ENCODE data around the gene MAPK11. TPM values are rescaled to one million over a fixed set of nuclear protein-coding genes. Genes with fewer than 3 reads are reported as not detected.
A peak's percentile ranks its signal among the peaks of the same experiment; 100 is the strongest.

The MAPK11 gene
- total RNA-seq, 1 experiment from 2014 or later: 5.5 TPM

DNA sequence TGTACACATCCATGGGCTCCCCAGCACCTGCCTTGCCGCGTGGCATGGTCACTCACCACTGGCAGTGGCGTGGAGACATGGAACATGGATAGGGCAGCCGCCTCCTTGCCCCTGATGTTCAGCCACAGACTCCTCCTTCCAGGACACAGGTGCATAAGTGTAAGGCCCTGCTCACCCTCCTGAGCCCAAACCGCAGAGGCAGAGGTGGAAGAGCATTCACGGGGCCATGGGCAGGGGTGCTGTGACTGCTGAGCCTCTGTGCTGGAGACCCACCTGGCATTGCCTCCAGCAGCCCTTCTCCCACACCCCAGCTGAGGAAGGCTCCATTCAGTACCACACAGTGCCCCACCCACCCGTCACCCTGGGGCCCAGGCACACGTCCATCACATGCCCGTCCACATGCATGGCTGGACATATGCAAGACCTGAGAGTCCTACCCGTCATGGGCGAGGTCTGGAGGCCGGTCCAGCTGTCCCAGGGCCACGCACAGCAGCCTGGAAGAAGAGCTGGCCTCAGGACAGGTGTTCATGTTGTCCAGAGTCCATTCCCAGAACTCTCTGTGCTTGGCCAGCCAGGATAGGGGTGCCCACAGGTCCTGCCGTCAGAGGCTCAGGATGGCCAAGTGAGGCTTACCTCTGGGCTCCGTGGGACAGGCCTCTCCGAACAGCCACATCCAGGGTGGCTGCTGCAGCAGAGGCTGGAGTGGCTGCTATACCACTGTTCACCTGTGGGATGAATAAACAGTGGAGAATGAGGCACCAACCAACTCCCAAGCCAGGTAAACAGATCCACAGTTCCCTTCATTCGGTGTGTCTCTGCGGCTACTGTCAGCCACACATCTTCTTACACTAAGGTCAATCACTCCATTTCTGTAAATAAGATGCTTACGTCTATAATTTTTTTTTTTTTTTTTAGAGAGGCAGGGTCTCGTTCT, 23.7 kb downstream of the MAPK11 start:
- 0 out of 2 replicates have a peak, but pooled peaks cover 18% of the 10 kb centered on the region for H3K36me3 ChIP-seq (ENCODE audit: low read depth)
- H3K79me2 ChIP-seq (ENCODE audit: low read depth): peaks cover 74% of the 10 kb centered on the region
- H3K4me3 ChIP-seq: peak overlapping the region; percentile 86; the same call in 1 of the 2 replicates
- H3K4me2 ChIP-seq: peak overlapping the region; percentile 93
- H3K4me1 ChIP-seq (replicated peaks; ENCODE audit: insufficient read depth): peaks cover 42% of the 10 kb centered on the region
- peaks cover 50% of the 10 kb centered on the region for H3F3A ChIP-seq (ENCODE audit: insufficient read depth, low read depth)
- H3K27me3 ChIP-seq (ENCODE audit: insufficient read depth, low read depth): no peaks in the 10 kb centered on the region
- no peaks in the 10 kb centered on the region for H3K9me3 ChIP-seq (ENCODE audit: insufficient read depth, low read depth)
- TF ChIP-seq, protein P1, sequence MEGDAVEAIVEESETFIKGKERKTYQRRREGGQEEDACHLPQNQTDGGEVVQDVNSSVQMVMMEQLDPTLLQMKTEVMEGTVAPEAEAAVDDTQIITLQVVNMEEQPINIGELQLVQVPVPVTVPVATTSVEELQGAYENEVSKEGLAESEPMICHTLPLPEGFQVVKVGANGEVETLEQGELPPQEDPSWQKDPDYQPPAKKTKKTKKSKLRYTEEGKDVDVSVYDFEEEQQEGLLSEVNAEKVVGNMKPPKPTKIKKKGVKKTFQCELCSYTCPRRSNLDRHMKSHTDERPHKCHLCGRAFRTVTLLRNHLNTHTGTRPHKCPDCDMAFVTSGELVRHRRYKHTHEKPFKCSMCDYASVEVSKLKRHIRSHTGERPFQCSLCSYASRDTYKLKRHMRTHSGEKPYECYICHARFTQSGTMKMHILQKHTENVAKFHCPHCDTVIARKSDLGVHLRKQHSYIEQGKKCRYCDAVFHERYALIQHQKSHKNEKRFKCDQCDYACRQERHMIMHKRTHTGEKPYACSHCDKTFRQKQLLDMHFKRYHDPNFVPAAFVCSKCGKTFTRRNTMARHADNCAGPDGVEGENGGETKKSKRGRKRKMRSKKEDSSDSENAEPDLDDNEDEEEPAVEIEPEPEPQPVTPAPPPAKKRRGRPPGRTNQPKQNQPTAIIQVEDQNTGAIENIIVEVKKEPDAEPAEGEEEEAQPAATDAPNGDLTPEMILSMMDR (conservative IDR thresholded peaks at IDR 0.05): peak; percentile 61
- TF ChIP-seq EZH2 (IDR thresholded peaks at IDR 0.05; ENCODE audit: low read depth): no peak
- H3K27ac ChIP-seq: no peak overlapping the region
- intact Hi-C loops (cut with micrococcal nuclease; ENCODE audit: unreplicated experiment): no loop called here
- peaks cover 56% of the 10 kb centered on the region for H4K20me1 ChIP-seq (ENCODE audit: insufficient read depth)
- ChIA-PET CTCF (interaction anchor here (0.6 kb wide), 2 partner anchors 47 to 247 kb away, joined by 4 to 8 read pairs; no protein-coding TSS in a partner anchor), POLR2A (ENCODE audit: unreplicated experiment) (interaction anchor here (0.6 kb wide), 1 partner anchor 16 kb away, joined by 3 read pairs; no protein-coding TSS in a partner anchor)
- no peaks in the 10 kb centered on the region for H3K9me2 ChIP-seq (ENCODE audit: insufficient read depth)
- H2AFZ ChIP-seq: no peak overlapping the region
- no peak for DNase-seq
- no TSS peak for BruUV-seq (replicated peaks)

DNA sequence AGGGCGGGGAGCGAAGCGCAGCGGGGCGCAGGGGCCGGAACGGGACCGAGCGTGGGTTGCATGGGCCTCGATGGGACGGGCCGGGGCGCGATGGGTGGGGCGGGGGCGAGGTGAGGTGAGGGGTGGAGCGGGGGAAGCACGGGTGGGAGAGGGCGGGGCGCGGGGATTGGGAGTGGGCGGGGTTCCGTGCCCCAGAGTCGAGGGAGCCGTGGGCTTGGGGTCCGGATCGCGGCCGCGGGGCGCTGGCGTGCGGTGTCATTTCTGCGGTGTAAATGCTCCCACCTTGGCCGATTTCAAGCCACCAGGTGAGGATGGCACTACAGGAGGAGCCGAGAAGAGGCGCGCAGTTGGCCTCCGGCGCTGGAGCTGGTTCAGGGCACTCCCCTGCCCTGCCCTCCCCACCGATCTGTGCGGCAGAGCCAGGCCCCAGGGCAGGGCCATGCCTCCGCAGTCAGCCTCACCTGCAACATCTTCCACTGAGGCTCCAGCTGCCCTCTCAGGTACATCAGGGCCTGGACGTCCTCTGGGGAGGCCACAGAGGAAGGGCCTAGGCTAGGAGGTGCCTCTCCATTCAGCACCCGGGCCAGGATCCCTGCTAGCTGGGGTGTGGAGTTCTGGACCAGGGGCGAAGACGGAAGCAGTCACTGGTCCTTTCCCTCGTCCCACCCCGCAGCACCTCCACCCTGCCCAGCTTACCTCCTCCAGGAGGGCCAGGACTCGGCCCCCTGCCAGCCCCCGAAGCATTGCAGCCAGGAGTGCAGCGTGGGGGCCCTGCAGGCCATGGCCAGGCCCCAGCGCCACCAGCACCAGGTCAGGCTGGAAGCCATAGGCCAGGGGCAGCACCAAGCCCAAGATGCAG, 24.7 kb downstream of the MAPK11 start:
- intact Hi-C loops (cut with micrococcal nuclease; ENCODE audit: unreplicated experiment): loop anchor here (2.0 kb wide), 1 partner anchor 81 kb away; the partner anchor contains the start of gene DENND6B
- peaks cover 45% of the 10 kb centered on the region for H3K4me1 ChIP-seq (replicated peaks; ENCODE audit: insufficient read depth)
- H3K79me2 ChIP-seq (ENCODE audit: low read depth): peaks cover 82% of the 10 kb centered on the region
- H3K27me3 ChIP-seq (ENCODE audit: insufficient read depth, low read depth): no peaks in the 10 kb centered on the region
- H3F3A ChIP-seq (ENCODE audit: insufficient read depth, low read depth): peaks cover 48% of the 10 kb centered on the region
- 0 out of 2 replicates have a peak, but pooled peaks cover 18% of the 10 kb centered on the region for H3K36me3 ChIP-seq (ENCODE audit: low read depth)
- peak overlapping the region; percentile 69 for H3K27ac ChIP-seq
- peaks cover 65% of the 10 kb centered on the region for H4K20me1 ChIP-seq (ENCODE audit: insufficient read depth)
- H3K9me3 ChIP-seq (ENCODE audit: insufficient read depth, low read depth): no peaks in the 10 kb centered on the region
- ChIA-PET CTCF (interaction anchor here (0.6 kb wide), 2 partner anchors 48 to 248 kb away, joined by 4 to 8 read pairs; no protein-coding TSS in a partner anchor), POLR2A (ENCODE audit: unreplicated experiment) (interaction anchor here (0.6 kb wide), 1 partner anchor 17 kb away, joined by 3 read pairs; no protein-coding TSS in a partner anchor)
- H2AFZ ChIP-seq: peak overlapping the region; percentile 97
- peak overlapping the region; percentile 93 for H3K4me2 ChIP-seq
- H3K9me2 ChIP-seq (ENCODE audit: insufficient read depth): no peaks in the 10 kb centered on the region
- peak; percentile 58 for DNase-seq
- TF ChIP-seq, protein P1 (conservative IDR thresholded peaks at IDR 0.05): no peak
- no peak for TF ChIP-seq EZH2 (IDR thresholded peaks at IDR 0.05; ENCODE audit: low read depth)
- H3K4me3 ChIP-seq: peak overlapping the region; percentile 86
- no TSS peak for BruUV-seq (replicated peaks)

Measured in PC-9 (cell line).